ENCODE measurements around the gene ZNF354C. TPM values are rescaled to one million over a fixed set of nuclear protein-coding genes. Genes with fewer than 3 reads are reported as not detected.

ZNF354C gene
- total RNA-seq, 1 donor from 2014 or later, result 7.8 TPM

DNA sequence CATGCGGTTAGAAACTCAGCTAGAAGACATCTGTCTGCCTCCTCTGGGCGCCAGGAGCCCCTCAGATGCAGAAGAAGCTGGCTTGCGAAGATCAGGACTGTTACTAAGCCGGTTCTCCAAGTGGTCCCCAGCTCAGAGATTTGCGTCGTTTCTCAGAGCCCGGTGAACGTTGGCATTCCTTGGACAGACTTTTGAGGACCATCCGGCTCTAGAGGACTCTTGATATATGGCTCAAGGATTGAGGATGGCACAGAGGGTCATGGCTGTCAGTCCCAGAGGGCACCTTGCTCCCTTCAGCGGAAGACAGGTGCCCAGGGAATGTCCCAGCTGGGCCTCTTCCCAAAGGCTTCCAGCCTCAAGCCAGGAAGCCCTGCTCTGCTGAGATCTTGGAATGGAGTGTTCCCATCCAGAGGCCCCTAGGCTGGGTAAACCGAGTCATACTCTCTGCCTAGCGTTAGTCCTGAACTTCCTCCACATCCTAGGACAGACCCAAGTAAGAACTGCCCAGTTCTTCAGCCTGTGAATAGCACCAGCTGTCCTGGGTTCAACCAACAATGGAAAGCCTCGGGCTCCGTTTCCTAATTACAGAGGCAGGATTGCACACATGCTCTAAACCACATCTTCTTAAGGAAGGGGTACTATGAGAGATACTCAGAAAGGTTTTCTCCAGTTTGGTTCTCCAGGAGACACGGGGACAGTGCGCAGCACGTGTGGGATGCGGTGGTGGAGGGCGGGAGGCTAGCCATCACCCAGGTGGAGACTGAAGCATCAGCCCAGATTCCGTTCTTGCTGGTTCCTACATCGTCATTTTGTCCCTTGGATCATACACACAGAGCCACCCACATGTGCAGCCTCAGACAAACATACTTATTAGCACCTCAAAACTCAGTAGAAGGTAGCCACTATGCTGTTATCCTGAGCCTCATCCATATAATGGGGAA, 51.4 kb downstream of the ZNF354C start:
- peaks cover 21% of the 10 kb centered on the region for H3K9me3 Mint-ChIP-seq
- DNase-seq (ENCODE audit: extremely low spot score, unreplicated experiment), result peak; percentile 39

DNA sequence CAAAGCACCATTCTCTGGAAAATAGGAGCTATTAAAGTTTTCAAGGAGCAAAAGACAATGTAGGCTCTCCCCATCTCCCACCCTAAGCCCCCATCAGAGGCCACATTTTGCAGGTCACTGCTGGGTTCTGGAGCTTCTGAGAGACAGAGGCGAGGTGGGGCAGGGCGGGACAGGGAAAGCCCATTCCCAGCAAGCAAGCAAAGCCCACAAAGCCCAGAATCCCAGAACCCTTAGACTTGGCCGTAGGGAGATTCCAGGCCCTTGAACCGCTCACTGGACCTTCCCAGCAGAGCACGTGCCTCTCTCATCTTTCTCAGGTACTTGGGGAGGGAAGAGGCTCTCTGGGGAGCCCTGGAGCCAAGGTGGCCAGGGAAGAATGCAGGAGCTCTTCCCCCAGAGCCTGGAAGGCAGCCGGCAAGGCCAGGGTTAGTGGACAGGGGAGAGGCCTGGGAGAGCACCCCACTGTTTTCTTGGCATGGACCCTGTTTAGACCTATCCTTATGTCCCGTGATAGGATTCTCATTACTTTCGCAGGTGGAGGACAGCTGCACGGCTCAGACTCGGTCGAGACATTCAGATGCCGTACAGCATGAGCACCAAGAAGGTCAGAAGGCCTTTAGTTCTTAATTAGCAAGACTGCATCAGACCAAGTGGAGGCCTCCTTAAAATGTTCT, 52.4 kb downstream of the ZNF354C start:
- no peaks in the 10 kb centered on the region for H3K36me3 Mint-ChIP-seq
- no peaks in the 10 kb centered on the region for H3K4me1 Mint-ChIP-seq (ENCODE audit: unreplicated experiment)
- DNase-seq (ENCODE audit: extremely low spot score, unreplicated experiment), result peak; percentile 36
- TF ChIP-seq, protein P1, sequence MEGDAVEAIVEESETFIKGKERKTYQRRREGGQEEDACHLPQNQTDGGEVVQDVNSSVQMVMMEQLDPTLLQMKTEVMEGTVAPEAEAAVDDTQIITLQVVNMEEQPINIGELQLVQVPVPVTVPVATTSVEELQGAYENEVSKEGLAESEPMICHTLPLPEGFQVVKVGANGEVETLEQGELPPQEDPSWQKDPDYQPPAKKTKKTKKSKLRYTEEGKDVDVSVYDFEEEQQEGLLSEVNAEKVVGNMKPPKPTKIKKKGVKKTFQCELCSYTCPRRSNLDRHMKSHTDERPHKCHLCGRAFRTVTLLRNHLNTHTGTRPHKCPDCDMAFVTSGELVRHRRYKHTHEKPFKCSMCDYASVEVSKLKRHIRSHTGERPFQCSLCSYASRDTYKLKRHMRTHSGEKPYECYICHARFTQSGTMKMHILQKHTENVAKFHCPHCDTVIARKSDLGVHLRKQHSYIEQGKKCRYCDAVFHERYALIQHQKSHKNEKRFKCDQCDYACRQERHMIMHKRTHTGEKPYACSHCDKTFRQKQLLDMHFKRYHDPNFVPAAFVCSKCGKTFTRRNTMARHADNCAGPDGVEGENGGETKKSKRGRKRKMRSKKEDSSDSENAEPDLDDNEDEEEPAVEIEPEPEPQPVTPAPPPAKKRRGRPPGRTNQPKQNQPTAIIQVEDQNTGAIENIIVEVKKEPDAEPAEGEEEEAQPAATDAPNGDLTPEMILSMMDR (conservative IDR thresholded peaks at IDR 0.05), result no peak
- H3K4me3 Mint-ChIP-seq, result no peak overlapping the region
- H3K27ac Mint-ChIP-seq, result no peak overlapping the region
- H3K27me3 Mint-ChIP-seq, result no peaks in the 10 kb centered on the region
- H3K9me3 Mint-ChIP-seq, result peaks cover 16% of the 10 kb centered on the region

More for the DNA sequence above, 51.4 kb downstream of the ZNF354C start:
- no peaks in the 10 kb centered on the region for H3K4me1 Mint-ChIP-seq (ENCODE audit: unreplicated experiment)
- TF ChIP-seq, protein P1 (conservative IDR thresholded peaks at IDR 0.05), result no peak
- H3K27me3 Mint-ChIP-seq, result no peaks in the 10 kb centered on the region
- no peak overlapping the region for H3K4me3 Mint-ChIP-seq
- no peaks in the 10 kb centered on the region for H3K36me3 Mint-ChIP-seq
- no peak overlapping the region for H3K27ac Mint-ChIP-seq

DNA sequence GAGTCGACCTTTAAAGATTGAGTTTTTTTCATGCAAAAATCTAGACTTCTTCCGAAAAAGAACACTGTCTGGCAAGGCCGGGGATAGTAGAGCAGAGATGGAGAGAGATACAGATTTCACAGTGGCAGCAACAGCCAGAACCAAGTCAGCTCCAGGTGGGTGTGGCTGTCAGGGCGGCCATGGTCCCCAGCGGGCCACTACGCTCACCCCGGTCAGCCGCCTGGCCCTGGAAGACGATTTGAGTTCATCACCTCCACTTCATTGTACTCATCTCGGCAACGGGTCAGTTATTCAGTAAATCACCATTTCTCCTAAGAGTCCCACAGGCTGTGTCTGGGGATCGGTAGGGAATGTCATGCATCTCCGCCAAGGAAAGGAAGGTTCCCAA, 53.0 kb downstream of the ZNF354C start:
- Mint-ChIP-seq H3K27ac (no peak overlapping the region), H3K4me3 (no peak overlapping the region), H3K4me1 (ENCODE audit: unreplicated experiment) (no peaks in the 10 kb centered on the region), H3K27me3 (no peaks in the 10 kb centered on the region), H3K36me3 (no peaks in the 10 kb centered on the region), H3K9me3 (peaks cover 14% of the 10 kb centered on the region)
- peak; percentile 50 for DNase-seq (ENCODE audit: extremely low spot score, unreplicated experiment)
- TF ChIP-seq, protein P1 (conservative IDR thresholded peaks at IDR 0.05), result no peak

DNA sequence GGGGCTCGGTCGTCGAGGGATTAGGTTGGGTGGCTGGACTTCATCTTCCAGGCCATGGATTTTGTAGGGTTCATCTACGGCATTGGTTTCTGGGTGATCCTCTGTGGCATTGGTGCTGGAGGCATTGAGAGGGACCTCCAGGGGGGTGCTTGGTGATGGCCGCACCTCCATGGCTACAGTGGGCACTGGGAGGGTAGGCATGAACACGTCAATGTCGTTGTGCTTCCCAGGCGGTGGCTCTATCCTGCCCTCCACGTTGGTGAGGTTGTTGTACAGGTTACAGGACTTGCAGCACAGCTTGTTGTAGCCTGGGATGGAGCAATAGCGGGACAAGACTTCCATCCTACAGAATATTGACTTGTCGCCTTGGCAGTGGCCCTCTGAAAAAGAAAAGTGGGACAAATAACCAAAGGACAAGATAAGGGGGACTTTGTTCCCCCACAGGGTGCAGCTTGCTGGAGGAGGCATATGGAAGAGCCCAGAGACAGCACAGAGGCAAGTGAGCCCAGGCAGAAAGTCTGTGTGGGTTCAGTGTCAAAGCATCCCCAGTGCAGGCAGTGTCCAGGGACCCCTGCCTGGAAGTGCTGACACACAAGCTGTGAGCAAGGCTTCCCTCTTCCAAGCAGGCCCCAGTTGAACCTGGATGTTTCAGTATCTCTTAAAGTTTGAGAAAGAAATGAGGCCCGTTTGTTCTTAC, 53.9 kb downstream of the ZNF354C start:
- peaks cover 14% of the 10 kb centered on the region for H3K9me3 Mint-ChIP-seq
- H3K36me3 Mint-ChIP-seq, result no peaks in the 10 kb centered on the region
- no peaks in the 10 kb centered on the region for H3K27me3 Mint-ChIP-seq
- H3K4me3 Mint-ChIP-seq, result no peak overlapping the region
- peak; percentile 40 for DNase-seq (ENCODE audit: extremely low spot score, unreplicated experiment)
- no peak overlapping the region for H3K27ac Mint-ChIP-seq
- TF ChIP-seq, protein P1 (conservative IDR thresholded peaks at IDR 0.05), result no peak
- no peaks in the 10 kb centered on the region for H3K4me1 Mint-ChIP-seq (ENCODE audit: unreplicated experiment)

DNA sequence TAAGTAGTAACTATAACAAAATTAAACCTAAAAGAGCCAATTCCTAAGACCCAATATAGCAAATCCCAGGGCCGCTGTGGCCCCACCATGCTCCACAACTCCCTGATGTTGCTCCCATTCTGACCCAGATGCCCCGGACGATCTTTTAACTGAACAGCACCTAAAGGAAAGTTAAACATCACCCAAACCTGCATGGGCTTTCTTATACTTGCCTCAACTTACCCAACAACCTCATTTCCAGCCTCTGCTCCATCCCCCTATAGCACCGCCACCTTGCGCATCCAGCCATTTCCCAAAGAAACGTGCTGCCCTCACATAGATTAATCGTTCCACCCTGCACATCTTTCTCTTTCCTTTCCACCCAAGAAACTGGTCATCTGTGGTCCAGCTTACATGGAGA, 54.6 kb downstream of the ZNF354C start:
- TF ChIP-seq, protein P1 (conservative IDR thresholded peaks at IDR 0.05), result no peak
- Mint-ChIP-seq H3K4me1 (ENCODE audit: unreplicated experiment) (no peaks in the 10 kb centered on the region), H3K4me3 (no peak overlapping the region), H3K9me3 (peaks cover 14% of the 10 kb centered on the region), H3K36me3 (no peaks in the 10 kb centered on the region), H3K27ac (no peak overlapping the region), H3K27me3 (no peaks in the 10 kb centered on the region)
- no peak for DNase-seq (ENCODE audit: extremely low spot score, unreplicated experiment)

All from type B pancreatic cell (in vitro differentiated cells).